WTC11 (cell line): ENCODE measurements around the gene FGF18. TPM values are rescaled to one million over a fixed set of nuclear protein-coding genes. Genes with fewer than 3 reads are reported as not detected.

Experiments used
- ATAC-seq: fragments of 200-7000 bp; cut with Tn5 transposase; 2 replicates; pipeline ENCODE4 v1.10.0; 2021; ENCODE audit warnings: mild to moderate bottlenecking, moderate library complexity
- CTCF ChIA-PET: fragments of 300-600 bp; sonication (Branson Sonifier 250); formaldehyde crosslinking; loops from one replicate; lab custom pipeline; 2021; ENCODE audit warnings: antibody characterized with exemption; lab: Charles Lee
- POLR2A ChIA-PET: fragments of 350-600 bp; sonication (Branson Sonifier 250); formaldehyde crosslinking; loops from one replicate; lab custom pipeline; 2021; ENCODE audit warnings: antibody characterized with exemption; lab: Charles Lee
- DNase-seq: peaks from one replicate; pipeline ENCODE4 v3.0.0; 2021; ENCODE audit warnings: low spot score
- H3K27ac Mint-ChIP-seq: 2 replicates; pipeline ENCODE4 v1.8.0; 2021; ENCODE audit warnings: mixed read lengths
- H3K27me3 Mint-ChIP-seq: 2 replicates; pipeline ENCODE4 v1.8.0; 2021; ENCODE audit warnings: low read depth, mild to moderate bottlenecking, moderate library complexity, mixed read lengths
- H3K36me3 Mint-ChIP-seq: 2 replicates; pipeline ENCODE4 v1.8.0; 2021; ENCODE audit warnings: mixed read lengths
- H3K4me1 Mint-ChIP-seq: 2 replicates; pipeline ENCODE4 v1.8.0; 2022; ENCODE audit warnings: mixed read lengths
- H3K4me3 Mint-ChIP-seq: 2 replicates; pipeline ENCODE4 v1.8.0; 2021; ENCODE audit warnings: mild to moderate bottlenecking, moderate library complexity, mixed read lengths
- H3K9me3 Mint-ChIP-seq: 2 replicates; pipeline ENCODE4 v1.8.0; 2021; ENCODE audit warnings: mixed read lengths
- ATF1 ChIP-seq: sonication (generic); formaldehyde crosslinking; IDR thresholded peaks from 2 replicates; pipeline ENCODE4 v1.8.1; 2023; ENCODE audit warnings: mild to moderate bottlenecking, moderate library complexity, missing genetic modification reagents
- GRHL2 ChIP-seq: fragments of 250-450 bp; sonication (Bioruptor Pico); IDR thresholded peaks from 2 replicates; pipeline ENCODE4 v1.8.0; 2022; ENCODE audit warnings: mild to moderate bottlenecking, moderate library complexity; ENCODE audit not compliant: insufficient replicate concordance, severe bottlenecking
- HMGA2 ChIP-seq: fragments of 250-450 bp; sonication (Bioruptor Pico); IDR thresholded peaks from 2 replicates; pipeline ENCODE4 v1.4.0; 2021; ENCODE audit warnings: mild to moderate bottlenecking, moderate library complexity
- MXD4 ChIP-seq: fragments of 250-450 bp; sonication (Bioruptor Pico); IDR thresholded peaks from 2 replicates; pipeline ENCODE4 v1.8.0; 2021; ENCODE audit warnings: mild to moderate bottlenecking, moderate library complexity, borderline replicate concordance
- MYBL2 ChIP-seq: sonication (generic); formaldehyde crosslinking; IDR thresholded peaks from 2 replicates; pipeline ENCODE4 v1.8.1; 2023; ENCODE audit warnings: mild to moderate bottlenecking, moderate library complexity, missing genetic modification reagents
- NFE2L1 ChIP-seq: sonication (generic); formaldehyde crosslinking; IDR thresholded peaks from 2 replicates; pipeline ENCODE4 v1.8.1; 2023; ENCODE audit warnings: missing genetic modification reagents
- NR2C2 ChIP-seq: sonication (generic); formaldehyde crosslinking; IDR thresholded peaks from 2 replicates; pipeline ENCODE4 v1.8.0; 2022; ENCODE audit warnings: mild to moderate bottlenecking, missing genetic modification reagents
- PRDM15 ChIP-seq: sonication (generic); formaldehyde crosslinking; IDR thresholded peaks from 2 replicates; pipeline ENCODE4 v1.8.0; 2022; ENCODE audit warnings: missing genetic modification reagents
- SMAD3 ChIP-seq: sonication (generic); formaldehyde crosslinking; IDR thresholded peaks from 2 replicates; pipeline ENCODE4 v1.8.0; 2022; ENCODE audit warnings: missing genetic modification reagents, mild to moderate bottlenecking, borderline replicate concordance
- SP1 ChIP-seq: sonication (generic); formaldehyde crosslinking; conservative IDR thresholded peaks from 2 replicates; pipeline ENCODE4 v1.8.1; 2022; ENCODE audit warnings: missing genetic modification reagents
- ZNF121 ChIP-seq: sonication (generic); formaldehyde crosslinking; IDR thresholded peaks from 2 replicates; pipeline ENCODE4 v1.8.0; 2023; ENCODE audit warnings: missing genetic modification reagents
- ZNF232 ChIP-seq: sonication (generic); formaldehyde crosslinking; IDR thresholded peaks from 2 replicates; pipeline ENCODE4 v1.8.0; 2022; ENCODE audit warnings: mild to moderate bottlenecking, missing genetic modification reagents
- ZNF425 ChIP-seq: fragments of 250-450 bp; sonication (Bioruptor Pico); conservative IDR thresholded peaks from 2 replicates; pipeline ENCODE4 v1.9.0; 2021; ENCODE audit warnings: mild to moderate bottlenecking
- ZSCAN18 ChIP-seq: fragments of 250-450 bp; sonication (Bioruptor Pico); IDR thresholded peaks from 2 replicates; pipeline ENCODE4 v2.1.2; 2022; ENCODE audit warnings: mild to moderate bottlenecking, moderate library complexity
- total RNA-seq: library from RNA; stranded (reverse); gene quantifications from 3 replicates; pipeline ENCODE4 v1.2.3, GENCODE V29; 2021
- TF ChIP-seq, protein P1 (sequence below): fragments of 250-450 bp; sonication (Bioruptor Pico); IDR thresholded peaks from 2 replicates; pipeline ENCODE4 v1.8.0; 2021; ENCODE audit warnings: mild to moderate bottlenecking
- TF ChIP-seq, protein P2 (sequence below): sonication (generic); formaldehyde crosslinking; IDR thresholded peaks from 2 replicates; pipeline ENCODE4 v1.8.1; 2022; ENCODE audit warnings: mild to moderate bottlenecking, missing genetic modification reagents, moderate library complexity, borderline replicate concordance
- TF ChIP-seq, protein P3 (sequence below): sonication (generic); formaldehyde crosslinking; IDR thresholded peaks from 2 replicates; pipeline ENCODE4 v1.8.1; 2023; ENCODE audit warnings: mild to moderate bottlenecking, missing genetic modification reagents, moderate library complexity
- TF ChIP-seq, protein P4 (sequence below): sonication (generic); formaldehyde crosslinking; conservative IDR thresholded peaks from 2 replicates; pipeline ENCODE4 v1.8.1; 2022; ENCODE audit warnings: mild to moderate bottlenecking, missing genetic modification reagents

The FGF18 gene
- total RNA-seq, 1 experiment from 2014 or later: 0.72 TPM

GRCh38 chr5:171488876-171489275 is 69.4 kb downstream of the FGF18 start:
- Mint-ChIP-seq H3K4me1 (peaks cover 15% of the 10 kb centered on the region), H3K27me3 (no peaks in the 10 kb centered on the region), H3K36me3 (no peaks in the 10 kb centered on the region)
- ChIA-PET CTCF (no interaction called here), POLR2A (no interaction called here)
- no peak for ATAC-seq
- TF ChIP-seq, protein P1, sequence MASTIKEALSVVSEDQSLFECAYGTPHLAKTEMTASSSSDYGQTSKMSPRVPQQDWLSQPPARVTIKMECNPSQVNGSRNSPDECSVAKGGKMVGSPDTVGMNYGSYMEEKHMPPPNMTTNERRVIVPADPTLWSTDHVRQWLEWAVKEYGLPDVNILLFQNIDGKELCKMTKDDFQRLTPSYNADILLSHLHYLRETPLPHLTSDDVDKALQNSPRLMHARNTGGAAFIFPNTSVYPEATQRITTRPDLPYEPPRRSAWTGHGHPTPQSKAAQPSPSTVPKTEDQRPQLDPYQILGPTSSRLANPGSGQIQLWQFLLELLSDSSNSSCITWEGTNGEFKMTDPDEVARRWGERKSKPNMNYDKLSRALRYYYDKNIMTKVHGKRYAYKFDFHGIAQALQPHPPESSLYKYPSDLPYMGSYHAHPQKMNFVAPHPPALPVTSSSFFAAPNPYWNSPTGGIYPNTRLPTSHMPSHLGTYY (CRISPR knock-in tag): no peak
- TF ChIP-seq MXD4 (CRISPR knock-in tag): no peak
- TF ChIP-seq MYBL2 (CRISPR knock-in tag): no peak
- TF ChIP-seq ZNF425 (CRISPR knock-in tag): no peak
- TF ChIP-seq GRHL2 (CRISPR knock-in tag): no peak
- TF ChIP-seq, protein P2, sequence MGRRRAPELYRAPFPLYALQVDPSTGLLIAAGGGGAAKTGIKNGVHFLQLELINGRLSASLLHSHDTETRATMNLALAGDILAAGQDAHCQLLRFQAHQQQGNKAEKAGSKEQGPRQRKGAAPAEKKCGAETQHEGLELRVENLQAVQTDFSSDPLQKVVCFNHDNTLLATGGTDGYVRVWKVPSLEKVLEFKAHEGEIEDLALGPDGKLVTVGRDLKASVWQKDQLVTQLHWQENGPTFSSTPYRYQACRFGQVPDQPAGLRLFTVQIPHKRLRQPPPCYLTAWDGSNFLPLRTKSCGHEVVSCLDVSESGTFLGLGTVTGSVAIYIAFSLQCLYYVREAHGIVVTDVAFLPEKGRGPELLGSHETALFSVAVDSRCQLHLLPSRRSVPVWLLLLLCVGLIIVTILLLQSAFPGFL (CRISPR knock-in tag): no peak
- no peak for TF ChIP-seq NR2C2 (CRISPR knock-in tag)
- TF ChIP-seq NFE2L1 (CRISPR knock-in tag): no peak
- TF ChIP-seq, protein P3, sequence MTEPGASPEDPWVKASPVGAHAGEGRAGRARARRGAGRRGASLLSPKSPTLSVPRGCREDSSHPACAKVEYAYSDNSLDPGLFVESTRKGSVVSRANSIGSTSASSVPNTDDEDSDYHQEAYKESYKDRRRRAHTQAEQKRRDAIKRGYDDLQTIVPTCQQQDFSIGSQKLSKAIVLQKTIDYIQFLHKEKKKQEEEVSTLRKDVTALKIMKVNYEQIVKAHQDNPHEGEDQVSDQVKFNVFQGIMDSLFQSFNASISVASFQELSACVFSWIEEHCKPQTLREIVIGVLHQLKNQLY (CRISPR knock-in tag): no peak
- no peak for TF ChIP-seq ZNF232 (CRISPR knock-in tag)
- TF ChIP-seq ZNF121 (CRISPR knock-in tag): no peak
- no peak for TF ChIP-seq PRDM15
- no peak for TF ChIP-seq ZSCAN18 (CRISPR knock-in tag)
- no peak for TF ChIP-seq ATF1 (CRISPR knock-in tag)
- TF ChIP-seq SMAD3 (CRISPR knock-in tag): no peak
- TF ChIP-seq HMGA2 (CRISPR knock-in tag): no peak
- TF ChIP-seq SP1 (CRISPR knock-in tag): no peak
- TF ChIP-seq, protein P4, sequence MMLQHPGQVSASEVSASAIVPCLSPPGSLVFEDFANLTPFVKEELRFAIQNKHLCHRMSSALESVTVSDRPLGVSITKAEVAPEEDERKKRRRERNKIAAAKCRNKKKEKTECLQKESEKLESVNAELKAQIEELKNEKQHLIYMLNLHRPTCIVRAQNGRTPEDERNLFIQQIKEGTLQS (CRISPR knock-in tag): no peak
- TF ChIP-seq, all 79 proteins: peak for 0
- no peak overlapping the region for H3K27ac Mint-ChIP-seq
- H3K4me3 Mint-ChIP-seq: no peak overlapping the region
- H3K9me3 Mint-ChIP-seq: no peaks in the 10 kb centered on the region
- DNase-seq: no peak
